ENCODE results near the gene COL17A1.

COL17A1 gene

GRCh38 chr10:104084482-104085142 is 1.1 kb downstream of the COL17A1 start:
- no peak overlapping the region for H3K4me3 ChIP-seq (replicated peaks; ENCODE audit: low read depth, low read length)

GRCh38 chr10:104081998-104082397 is 3.7 kb downstream of the COL17A1 start:
- no peak for DNase-seq (ENCODE audit: low read depth)
- no peak overlapping the region for H3K4me3 ChIP-seq (replicated peaks; ENCODE audit: low read depth, low read length)
- TF ChIP-seq CTCF (IDR thresholded peaks at IDR 0.05; ENCODE audit: low read length, missing control alignments): no peak

More at GRCh38 chr10:104084482-104085142, 1.1 kb downstream of the COL17A1 start:
- no peak for TF ChIP-seq CTCF (IDR thresholded peaks at IDR 0.05; ENCODE audit: low read length, missing control alignments)
- no peak for DNase-seq (ENCODE audit: low read depth)

- TF ChIP-seq CTCF (IDR thresholded peaks at IDR 0.05; ENCODE audit: low read length, missing control alignments): peak; percentile 59
- no peak overlapping the region for H3K4me3 ChIP-seq (replicated peaks; ENCODE audit: low read depth, low read length)
- peak; percentile 58 for DNase-seq (ENCODE audit: low read depth)
Observed at GRCh38 chr10:104080762-104081161, 4.9 kb downstream of the COL17A1 start.

GRCh38 chr10:104077663-104078151 is 8.0 kb downstream of the COL17A1 start:
- H3K4me3 ChIP-seq (replicated peaks; ENCODE audit: low read depth, low read length): no peak overlapping the region
- DNase-seq (ENCODE audit: low read depth): no peak
- TF ChIP-seq CTCF (IDR thresholded peaks at IDR 0.05; ENCODE audit: low read length, missing control alignments): no peak

GRCh38 chr10:104077247-104077646 is 8.4 kb downstream of the COL17A1 start:
- no peak for DNase-seq (ENCODE audit: low read depth)
- H3K4me3 ChIP-seq (replicated peaks; ENCODE audit: low read depth, low read length): no peak overlapping the region
- no peak for TF ChIP-seq CTCF (IDR thresholded peaks at IDR 0.05; ENCODE audit: low read length, missing control alignments)

- peak; percentile 94 for DNase-seq (ENCODE audit: low read depth)
- H3K4me3 ChIP-seq (replicated peaks; ENCODE audit: low read depth, low read length): no peak overlapping the region
- no peak for TF ChIP-seq CTCF (IDR thresholded peaks at IDR 0.05; ENCODE audit: low read length, missing control alignments)
Observed at GRCh38 chr10:104076743-104077160, 8.9 kb downstream of the COL17A1 start.

- no peak for TF ChIP-seq CTCF (IDR thresholded peaks at IDR 0.05; ENCODE audit: low read length, missing control alignments)
- H3K4me3 ChIP-seq (replicated peaks; ENCODE audit: low read depth, low read length): no peak overlapping the region
- DNase-seq (ENCODE audit: low read depth): no peak
Observed at GRCh38 chr10:104074505-104074904, 11.2 kb downstream of the COL17A1 start.
